Lower leg skin (tissue), 4 donors: ENCODE measurements around the gene KNCN. TPM values are rescaled to one million over a fixed set of nuclear protein-coding genes. Genes with fewer than 3 reads are reported as not detected.

ENCODE experiments used
- DNase-seq, 2 donors: peaks; one replicate each; pipeline ENCODE4 v3.0.0-alpha.2; 2019; ENCODE audit warnings: low spot score in 2 of 2
- H3K4me3 ChIP-seq: fragments of 200-600 bp; sonication (generic); 2 replicates; pipeline ENCODE4 v1.5.1; 2017; ENCODE audit warnings: mild to moderate bottlenecking, low read depth; ENCODE audit not compliant: poor library complexity, severe bottlenecking
- POLR2A ChIP-seq, 2 donors: fragments of 450-650 bp; IDR thresholded peaks; one replicate each; pipeline ENCODE4 v1.6.1; 2016 to 2017; ENCODE audit warnings: antibody characterized with exemption in 2 of 2, mild to moderate bottlenecking in 1 of 2, moderate library complexity in 1 of 2
- WGBS, 2 donors: methylation state at CpG; one replicate each; pipeline ENCODE4 v1.1.5; 2018; 5-methylcytosine and 5-hydroxymethylcytosine counted together
- intact Hi-C: fragments of 100-400 bp; cut with DNase I; formaldehyde crosslinking; loops from one replicate; pipeline ENCODE4 v1.15.0; 2023; ENCODE audit warnings: low total_unique reads
- total RNA-seq, 4 donors: library from RNA; depleted of rRNA; stranded (reverse); fragments of >200 nt; gene quantifications; one replicate each; pipeline ENCODE4 v1.1.0, GENCODE V29; 2016
- TF ChIP-seq, protein P1 (sequence below), 3 donors: fragments of 450-650 bp; IDR thresholded peaks; one replicate each; pipeline ENCODE4 v1.5.1; 2016; ENCODE audit warnings: antibody characterized with exemption in 3 of 3, mild to moderate bottlenecking in 3 of 3, moderate library complexity in 2 of 3

KNCN gene
- total RNA-seq, 4 donors from 2014 or later: not detected

DNA sequence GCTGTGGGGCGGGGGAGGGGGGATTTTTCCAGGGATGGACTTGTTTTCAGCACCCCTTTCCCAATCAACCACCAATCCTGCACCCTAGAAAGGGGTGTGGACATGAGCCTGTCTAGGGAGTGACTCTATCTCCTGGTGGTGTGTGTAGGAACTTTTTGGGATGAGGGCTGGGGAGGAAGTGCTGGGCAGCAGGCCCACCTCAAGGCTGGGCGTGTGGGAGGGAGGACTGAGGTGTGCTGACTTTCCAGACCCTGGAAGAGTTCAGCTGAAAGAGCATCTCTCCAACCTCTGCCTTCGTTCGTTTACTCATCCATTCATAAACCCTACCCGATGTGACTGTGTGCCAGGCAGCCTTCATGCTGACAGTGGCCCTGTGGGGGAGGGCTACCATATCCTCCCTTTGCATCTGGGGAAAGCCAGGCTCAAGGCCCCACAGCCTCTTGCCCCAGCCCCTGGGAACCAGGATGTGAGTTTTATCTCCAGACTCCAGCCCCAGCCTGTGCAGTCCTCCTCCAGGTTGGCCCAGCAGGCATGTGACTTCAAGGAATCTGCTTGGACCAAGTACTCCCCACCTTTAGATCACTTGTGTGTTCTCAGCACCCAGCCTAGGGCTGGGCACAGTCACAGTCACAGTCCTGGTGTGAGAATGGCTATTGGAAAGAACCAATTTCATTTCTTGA lies 6.7 kb downstream of the KNCN start:
- H3K4me3 ChIP-seq: no peak overlapping the region
- 54 to 67% methylated on average over 5 of the region's 5 CpGs for WGBS, 2 donors
- intact Hi-C loops: no loop called here
- no peak for DNase-seq
- no peak for TF ChIP-seq POLR2A (IDR thresholded peaks at IDR 0.05)
- TF ChIP-seq, protein P1, sequence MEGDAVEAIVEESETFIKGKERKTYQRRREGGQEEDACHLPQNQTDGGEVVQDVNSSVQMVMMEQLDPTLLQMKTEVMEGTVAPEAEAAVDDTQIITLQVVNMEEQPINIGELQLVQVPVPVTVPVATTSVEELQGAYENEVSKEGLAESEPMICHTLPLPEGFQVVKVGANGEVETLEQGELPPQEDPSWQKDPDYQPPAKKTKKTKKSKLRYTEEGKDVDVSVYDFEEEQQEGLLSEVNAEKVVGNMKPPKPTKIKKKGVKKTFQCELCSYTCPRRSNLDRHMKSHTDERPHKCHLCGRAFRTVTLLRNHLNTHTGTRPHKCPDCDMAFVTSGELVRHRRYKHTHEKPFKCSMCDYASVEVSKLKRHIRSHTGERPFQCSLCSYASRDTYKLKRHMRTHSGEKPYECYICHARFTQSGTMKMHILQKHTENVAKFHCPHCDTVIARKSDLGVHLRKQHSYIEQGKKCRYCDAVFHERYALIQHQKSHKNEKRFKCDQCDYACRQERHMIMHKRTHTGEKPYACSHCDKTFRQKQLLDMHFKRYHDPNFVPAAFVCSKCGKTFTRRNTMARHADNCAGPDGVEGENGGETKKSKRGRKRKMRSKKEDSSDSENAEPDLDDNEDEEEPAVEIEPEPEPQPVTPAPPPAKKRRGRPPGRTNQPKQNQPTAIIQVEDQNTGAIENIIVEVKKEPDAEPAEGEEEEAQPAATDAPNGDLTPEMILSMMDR (IDR thresholded peaks at IDR 0.05): no peak

DNA sequence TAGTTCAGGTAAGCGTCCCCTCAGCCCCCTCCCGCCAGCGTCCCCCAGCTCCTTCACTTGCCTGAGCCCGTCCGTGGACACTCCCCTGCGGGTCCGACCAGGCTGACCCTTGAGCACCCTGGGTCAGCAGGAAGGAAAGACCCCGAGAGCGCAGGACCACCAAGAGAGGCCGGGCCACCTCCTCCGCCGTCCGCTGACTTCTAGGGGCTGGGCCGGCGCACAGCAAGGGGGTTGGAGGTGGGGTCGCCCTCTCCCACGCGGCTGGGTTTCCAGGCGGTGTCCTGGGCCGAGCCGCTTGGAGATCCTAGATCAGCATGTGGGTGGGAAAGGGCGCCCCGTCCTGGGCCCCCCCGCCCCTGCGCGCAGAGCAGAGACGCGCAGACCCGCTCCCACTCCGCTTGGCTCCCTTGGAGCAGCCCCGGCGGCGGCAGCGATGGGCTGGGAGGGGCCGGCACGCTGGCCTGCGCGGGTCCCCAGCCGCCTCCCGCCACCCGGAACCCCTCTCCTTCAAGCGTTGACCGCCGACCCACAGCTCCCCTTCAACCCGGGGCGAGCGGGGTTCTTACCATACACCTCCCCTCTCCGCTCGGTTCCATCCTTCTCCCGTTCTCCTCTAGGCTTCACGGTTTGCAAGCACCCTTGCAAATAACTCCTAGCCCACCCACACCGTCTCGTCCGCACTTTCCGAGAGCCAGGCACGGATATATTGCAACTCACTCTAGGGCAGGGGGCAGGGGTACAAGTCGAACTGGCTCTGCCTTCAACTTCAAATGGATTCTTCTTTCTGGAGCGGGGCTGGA lies 7.5 kb downstream of the KNCN start:
- no peak for TF ChIP-seq POLR2A (IDR thresholded peaks at IDR 0.05)
- TF ChIP-seq, protein P1 (IDR thresholded peaks at IDR 0.05): no peak
- no peak overlapping the region for H3K4me3 ChIP-seq
- no peak for DNase-seq
- intact Hi-C loops: no loop called here
- WGBS, 2 donors: 10 to 19% methylated on average over 25 to 48 of the region's 58 CpGs

DNA sequence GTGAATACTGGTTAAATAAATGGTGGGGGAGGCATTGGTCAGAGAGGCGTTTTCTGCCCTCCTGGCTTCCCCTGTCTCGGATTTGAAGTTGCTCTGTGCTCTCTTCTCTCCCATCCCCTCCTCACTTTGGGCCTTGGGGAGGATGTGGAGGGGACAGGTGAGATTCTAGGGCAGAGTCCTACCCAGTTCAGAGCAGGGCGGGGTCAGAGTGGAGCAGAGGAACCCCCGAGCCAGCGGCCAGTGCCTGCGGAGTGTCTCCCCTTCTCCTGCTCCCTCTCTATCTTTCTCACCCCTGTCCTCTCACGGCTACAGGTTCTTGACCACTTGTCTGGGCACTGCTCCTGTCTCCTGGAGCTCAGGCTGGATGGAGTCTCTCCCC lies 8.1 kb downstream of the KNCN start:
- no peak for DNase-seq
- TF ChIP-seq POLR2A (IDR thresholded peaks at IDR 0.05): no peak
- TF ChIP-seq, protein P1 (IDR thresholded peaks at IDR 0.05): no peak
- 58 to 75% methylated on average over 7 of the region's 7 CpGs for WGBS, 2 donors
- intact Hi-C loops: no loop called here
- no peak overlapping the region for H3K4me3 ChIP-seq

DNA sequence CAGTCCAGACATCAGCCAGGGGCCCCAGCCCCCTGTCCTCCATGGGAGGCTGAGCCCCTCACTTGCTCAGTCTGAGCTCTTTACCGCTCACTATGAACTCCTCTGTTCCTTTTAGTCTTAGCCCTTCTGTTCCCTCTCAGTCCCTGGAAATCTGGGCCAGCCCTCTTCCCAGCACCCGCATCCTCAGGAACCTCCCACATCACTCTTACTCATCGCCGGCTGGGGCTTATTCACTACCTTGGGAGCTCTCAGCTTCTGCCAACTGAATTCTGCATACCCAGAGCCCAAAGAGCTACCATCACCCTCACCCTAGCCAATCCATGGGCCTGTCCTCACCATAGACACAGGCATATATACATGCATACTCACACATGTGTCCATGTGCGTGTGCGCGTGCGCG lies 11.5 kb downstream of the KNCN start:
- H3K4me3 ChIP-seq: no peak overlapping the region
- TF ChIP-seq, protein P1 (IDR thresholded peaks at IDR 0.05): no peak
- TF ChIP-seq POLR2A (IDR thresholded peaks at IDR 0.05): no peak
- intact Hi-C loops: loop anchor here (10.0 kb wide), 1 partner anchor 185 kb away; no protein-coding TSS in a partner anchor
- 69 to 81% methylated on average over 9 of the region's 9 CpGs for WGBS, 2 donors
- DNase-seq: no peak

DNA sequence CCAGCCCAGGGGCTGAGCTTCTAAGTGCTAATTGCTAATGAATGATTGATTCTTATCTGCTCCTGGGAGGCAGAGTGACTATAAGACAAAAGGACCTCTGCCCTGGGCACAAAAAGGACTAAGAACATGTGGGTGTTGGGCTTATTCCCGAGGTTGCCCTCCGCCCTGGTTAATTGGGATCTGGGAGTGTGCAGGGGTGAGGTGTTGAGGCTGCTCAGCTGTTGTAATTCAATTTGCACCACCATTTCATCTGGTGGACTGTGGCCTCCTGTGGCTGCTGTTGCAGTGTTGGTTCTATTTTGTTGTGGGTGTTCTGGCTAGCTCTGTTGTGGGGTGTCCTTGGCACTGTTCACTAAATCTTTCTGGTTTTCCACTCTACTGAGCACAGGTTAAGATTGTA lies 13.3 kb downstream of the KNCN start:
- TF ChIP-seq, protein P1 (IDR thresholded peaks at IDR 0.05): no peak
- no peak for TF ChIP-seq POLR2A (IDR thresholded peaks at IDR 0.05)
- no peak for DNase-seq
- intact Hi-C loops: loop anchor here (10.0 kb wide), 1 partner anchor 187 kb away; no protein-coding TSS in a partner anchor
- WGBS, 2 donors: 46 to 64% methylated on average over 2 of the region's 2 CpGs
- H3K4me3 ChIP-seq: no peak overlapping the region
